GM12878 (cell line): ENCODE data around the gene MTAP. TPM values are rescaled to one million over a fixed set of nuclear protein-coding genes. Genes with fewer than 3 reads are reported as not detected.

Experiments
- ATAC-seq: fragments of 200-7000 bp; cut with Tn5 transposase; 3 replicates; pipeline ENCODE4 v1.9.1; 2020; ENCODE audit warnings: mild to moderate bottlenecking, moderate library complexity
- BruUV-seq: library from RNA; stranded (reverse); fragments of 400-500 nt; replicated peaks from 2 replicates; lab custom pipeline; 2021; lab: Mats Ljungman, UMichigan
- CTCF ChIA-PET: fragments of 300-600 bp; sonication (Branson Sonifier 250); formaldehyde crosslinking; extraction: SDS; loops from one replicate; lab custom pipeline; 2021; ENCODE audit warnings: inconsistent platforms; lab: Yijun Ruan, JAX
- POLR2A ChIA-PET: fragments of 350-600 bp; formaldehyde crosslinking; extraction: SDS; loops from one replicate; lab custom pipeline; 2021; ENCODE audit warnings: inconsistent platforms; lab: Charles Lee
- RAD21 ChIA-PET: fragments of 300-600 bp; sonication (Branson Sonifier 250); formaldehyde crosslinking; loops from one replicate; lab custom pipeline; 2023; ENCODE audit warnings: antibody characterized with exemption; ENCODE audit not compliant: unreplicated experiment; lab: Charles Lee
- SMC1A ChIA-PET: fragments of 300-600 bp; sonication (Branson Sonifier 250); formaldehyde crosslinking; loops from one replicate; lab custom pipeline; 2023; ENCODE audit not compliant: unreplicated experiment, uncharacterized antibody; lab: Charles Lee
- DNase-seq: peaks from one replicate; pipeline ENCODE4 v3.0.0-alpha.2; 2011; ENCODE audit warnings: low read depth, low spot score
- FAIRE-seq: peaks from 3 replicates; lab custom pipeline; 2011; peaks lifted over from hg19 to GRCh38; lab: Jason Lieb, UNC
- H2AFZ ChIP-seq: 2 replicates; pipeline ENCODE4 v1.6.0; 2011; ENCODE audit warnings: low read depth, low read length, control low read depth; ENCODE audit not compliant: control insufficient read depth
- H3K27ac ChIP-seq: 2 replicates; pipeline ENCODE4 v1.5.1; 2011; ENCODE audit warnings: control low read depth; ENCODE audit not compliant: control insufficient read depth, insufficient read depth
- H3K27me3 ChIP-seq, 2 experiments: replicated peaks in 1 of 2; 2 replicates each; pipeline versions ENCODE4 v1.6.0 to v1.6.1; 2011; ENCODE audit warnings: low read length in 1 of 2; ENCODE audit not compliant: control insufficient read depth in 2 of 2, insufficient read depth in 2 of 2
- H3K36me3 ChIP-seq, 2 experiments: 2 replicates each; pipeline ENCODE4 v1.5.1; 2011; ENCODE audit warnings: low read length in 1 of 2; ENCODE audit not compliant: control insufficient read depth in 2 of 2, insufficient read depth in 2 of 2
- H3K4me1 ChIP-seq: 2 replicates; pipeline ENCODE4 v1.6.1; 2011; ENCODE audit warnings: mild to moderate bottlenecking, low read length, moderate library complexity, mixed read lengths; ENCODE audit not compliant: control insufficient read depth, insufficient read depth
- H3K4me2 ChIP-seq: 2 replicates; pipeline ENCODE4 v1.6.0; 2011; ENCODE audit warnings: control low read depth; ENCODE audit not compliant: control insufficient read depth, insufficient read depth
- H3K4me3 ChIP-seq: fragments of 200-600 bp; sonication (generic); 2 replicates; pipeline ENCODE4 v1.5.1; 2016
- H3K79me2 ChIP-seq: 2 replicates; pipeline ENCODE4 v1.6.0; 2011; ENCODE audit warnings: low read length; ENCODE audit not compliant: control insufficient read depth, insufficient read depth
- H3K9ac ChIP-seq: 2 replicates; pipeline ENCODE4 v1.8.0; 2011; ENCODE audit warnings: low read length, control low read depth, mixed read lengths; ENCODE audit not compliant: control insufficient read depth, insufficient read depth
- H3K9me3 ChIP-seq: replicated peaks from 3 replicates; pipeline ENCODE4 v1.5.1; 2011; ENCODE audit warnings: mild to moderate bottlenecking, low read length; ENCODE audit not compliant: control insufficient read depth, insufficient read depth
- H4K20me1 ChIP-seq: 2 replicates; pipeline ENCODE4 v1.6.0; 2011; ENCODE audit not compliant: control insufficient read depth, insufficient read depth
- ATF2 ChIP-seq: IDR thresholded peaks from 2 replicates; pipeline ENCODE4 v1.6.1; 2012; ENCODE audit warnings: low read length, inconsistent platforms
- CREB1 ChIP-seq: IDR thresholded peaks from 2 replicates; pipeline ENCODE4 v1.6.1; 2012; ENCODE audit warnings: low read depth, mild to moderate bottlenecking, inconsistent platforms
- EED ChIP-seq: sonication (generic); IDR thresholded peaks from 2 replicates; pipeline ENCODE4 v1.6.1; 2016; ENCODE audit warnings: antibody characterized with exemption, low read depth
- ELK1 ChIP-seq: IDR thresholded peaks from 2 replicates; pipeline ENCODE4 v1.6.1; 2012; ENCODE audit warnings: low read depth, low read length, improper control_type of control experiment
- EP300 ChIP-seq, 2 experiments: fragments of 150-350 bp in 1 of 2; IDR thresholded peaks; 2 replicates each; pipeline ENCODE4 v1.6.1; 2011 to 2012; ENCODE audit warnings: low read depth in 2 of 2, low read length in 2 of 2, borderline replicate concordance in 1 of 2, improper control_type of control experiment in 1 of 2, inconsistent platforms in 1 of 2; ENCODE audit not compliant: control insufficient read depth in 1 of 2
- HDAC2 ChIP-seq: fragments of 200-600 bp; sonication (generic); IDR thresholded peaks from 2 replicates; pipeline ENCODE4 v1.6.1; 2017
- IRF5 ChIP-seq: fragments of 450-650 bp; IDR thresholded peaks from 2 replicates; pipeline ENCODE4 v1.6.1; 2017; ENCODE audit warnings: borderline replicate concordance
- LARP7 ChIP-seq: fragments of 450-650 bp; IDR thresholded peaks from 2 replicates; pipeline ENCODE4 v1.6.1; 2017; ENCODE audit warnings: mild to moderate bottlenecking
- MEF2A ChIP-seq: IDR thresholded peaks from 2 replicates; pipeline ENCODE4 v1.6.1; 2011; ENCODE audit warnings: low read depth, mild to moderate bottlenecking, low read length, moderate library complexity; ENCODE audit not compliant: insufficient read depth
- NKRF ChIP-seq: fragments of 450-650 bp; conservative IDR thresholded peaks from 2 replicates; pipeline ENCODE4 v1.6.1; 2017; ENCODE audit warnings: mild to moderate bottlenecking, moderate library complexity
- NR2C2 ChIP-seq: IDR thresholded peaks from 2 replicates; pipeline ENCODE4 v1.6.1; 2011; ENCODE audit warnings: borderline replicate concordance, low read depth; ENCODE audit not compliant: control insufficient read depth, insufficient read length
- NR2F1 ChIP-seq: fragments of 450-650 bp; conservative IDR thresholded peaks from 2 replicates; pipeline ENCODE4 v1.6.1; 2017; ENCODE audit warnings: mild to moderate bottlenecking
- PAX8 ChIP-seq: fragments of 450-650 bp; IDR thresholded peaks from 2 replicates; pipeline ENCODE4 v1.6.1; 2017; ENCODE audit warnings: mild to moderate bottlenecking, moderate library complexity
- POLR2AphosphoS2 ChIP-seq: IDR thresholded peaks from 2 replicates; pipeline ENCODE4 v1.6.1; 2011; ENCODE audit warnings: low read depth, mild to moderate bottlenecking, low read length, improper control_type of control experiment, moderate library complexity
- RAD51 ChIP-seq: fragments of 450-650 bp; IDR thresholded peaks from 2 replicates; pipeline ENCODE4 v1.6.1; 2016; ENCODE audit warnings: moderate library complexity, mild to moderate bottlenecking, inconsistent platforms
- SMAD1 ChIP-seq: fragments of 450-650 bp; IDR thresholded peaks from 2 replicates; pipeline ENCODE4 v1.6.1; 2018; ENCODE audit warnings: mild to moderate bottlenecking, low read depth; ENCODE audit not compliant: partially characterized antibody
- SREBF1 ChIP-seq: IDR thresholded peaks from 2 replicates; pipeline ENCODE4 v1.6.1; 2012; ENCODE audit warnings: mild to moderate bottlenecking, low read length
- STAT1 ChIP-seq: fragments of 450-650 bp; conservative IDR thresholded peaks from 2 replicates; pipeline ENCODE4 v1.6.1; 2014; ENCODE audit warnings: antibody characterized with exemption, mild to moderate bottlenecking
- YY1 ChIP-seq: IDR thresholded peaks from 2 replicates; pipeline ENCODE4 v1.6.1; 2011; ENCODE audit warnings: low read depth, mild to moderate bottlenecking, low read length
- WGBS: methylation state at CpG from one replicate; pipeline ENCODE4 v1.1.6; 2016; ENCODE audit warnings: low lambda C conversion rate; ENCODE audit not compliant: insufficient replicate concordance, insufficient coverage; ENCODE audit errors: missing lambda C conversion rate; 5-methylcytosine and 5-hydroxymethylcytosine counted together
- in situ Hi-C: fragments of 300-500 bp; cut with MboI; formaldehyde crosslinking; loops from 9 replicates; pipeline ENCODE4 v1.14.3; 2018; ENCODE audit warnings: mixed read lengths
- intact Hi-C: fragments of 100-400 bp; cut with micrococcal nuclease; formaldehyde crosslinking; loops from one replicate; pipeline ENCODE4 v1.14.2; 2022; ENCODE audit not compliant: unreplicated experiment
- polyA plus RNA-seq, 11 experiments: library from polyadenylated mRNA; depleted of rRNA in 4 of 11; unstranded in 6 of 11; stranded (reverse) in 5 of 11; fragments of >200 nt; fragmentation: Nextera tagmentation in 4 of 11; fragmentation: Illumina TruSeq in 1 of 11; extraction: Ambion mirVana in 4 of 11; extraction: Trizol in 1 of 11; gene quantifications; 1 replicate in 1 of 11; 2 replicates in 10 of 11; pipeline versions ENCODE4 v1.2.1 to v1.2.3, GENCODE V29; 2011 to 2016; ENCODE audit warnings: inconsistent platforms in 2 of 11, missing spikeins in 2 of 11, low read depth in 1 of 11
- total RNA-seq, 4 experiments: library from RNA; depleted of rRNA in 3 of 4; stranded (reverse); fragments of >200 nt in 3 of 4; fragmentation: Illumina TruSeq in 1 of 4; extraction: Trizol in 1 of 4; gene quantifications; 2 replicates each; pipeline versions ENCODE4 v1.2.1 to v1.2.3, GENCODE V29; 2013 to 2021

The MTAP gene
- total and polyA plus RNA-seq, 10 of the 15 experiments (the other 5 are each of a cell fraction or from before 2014, with no cell fraction given): 16.4 to 29.9 (median 22.6) TPM

- H4K20me1 ChIP-seq: no peaks in the 10 kb centered on the region
- no peak overlapping the region for H3K4me3 ChIP-seq
- DNase-seq: no peak
- H3K4me2 ChIP-seq: no peak overlapping the region
- ChIA-PET CTCF (interaction anchor here (1.1 to 1.9 kb wide), 4 partner anchors 12 to 155 kb away, joined by 3 to 12 read pairs (median 4); partner anchors contain the start of gene CDKN2B), RAD21 (no interaction called here), SMC1A (interaction anchor here (0.7 to 2.5 kb wide), 6 partner anchors 9 to 155 kb away, joined by 3 to 5 read pairs (median 3); partner anchors contain the start of gene MTAP), POLR2A (no interaction called here)
- no TSS peak for BruUV-seq
- in situ Hi-C loops: loop anchor here (5.0 kb wide), 1 partner anchor 49 kb away; no protein-coding TSS in a partner anchor
- H3K27ac ChIP-seq: no peak overlapping the region
- no peak for FAIRE-seq
- no peak overlapping the region for H2AFZ ChIP-seq
- peaks cover 0 to 9% of the 10 kb centered on the region in 2 experiments; a peak in 2 of 4 replicates for H3K36me3 ChIP-seq
- H3K9ac ChIP-seq: no peak overlapping the region
- intact Hi-C loops: no loop called here
- 100% methylated on average over 2 of the region's 2 CpGs for WGBS
- ATAC-seq: no peak
- H3K4me1 ChIP-seq: peaks cover 5% of the 10 kb centered on the region; the same call in 1 of the 2 replicates
- no peaks in the 10 kb centered on the region; the same call in 2 of the 3 replicates for H3K9me3 ChIP-seq
- TF ChIP-seq NKRF (no peak), CREB1 (no peak), RAD51 (no peak), MEF2A (no peak), IRF5 (no peak), SMAD1 (no peak), LARP7 (no peak), STAT1 (no peak), POLR2AphosphoS2 (no peak), SREBF1 (no peak), YY1 (no peak), HDAC2 (no peak), PAX8 (no peak), ATF2 (no peak), ELK1 (no peak), EP300 (IDR thresholded peaks at IDR 0.05; ENCODE audit: borderline replicate concordance in 1 of 2, control insufficient read depth in 1 of 2, low read depth in 2 of 2, low read length in 2 of 2) (no peak), NR2C2 (no peak), NR2F1 (no peak), EED (no peak)
- H3K27me3 ChIP-seq: no peaks in the 10 kb centered on the region
- H3K79me2 ChIP-seq: no peaks in the 10 kb centered on the region
These were observed 51.0 kb downstream of the MTAP start for GRCh38 chr9:21853414-21853813.
